PFSK-1 (cell line): ENCODE results near the gene CTU1.

ENCODE experiments used
- POLR2AphosphoS5 ChIP-seq: IDR thresholded peaks from 2 replicates; pipeline ENCODE4 v1.6.1; 2012; ENCODE audit warnings: low read depth, mild to moderate bottlenecking, control low read depth, low read length, moderate library complexity
- TAF1 ChIP-seq: IDR thresholded peaks from 2 replicates; pipeline ENCODE4 v1.6.1; 2012; ENCODE audit warnings: low read length, control low read depth, borderline replicate concordance; ENCODE audit not compliant: insufficient read depth
- TF ChIP-seq, protein P1 (sequence below), 2 experiments: IDR thresholded peaks; 2 replicates each; pipeline versions ENCODE4 v1.6.1 to v1.8.0; 2011 to 2012; ENCODE audit warnings: low read depth in 2 of 2, low read length in 2 of 2, control low read depth in 1 of 2, inconsistent platforms in 1 of 2, mild to moderate bottlenecking in 1 of 2, moderate library complexity in 1 of 2; ENCODE audit not compliant: insufficient read depth in 1 of 2

DNA sequence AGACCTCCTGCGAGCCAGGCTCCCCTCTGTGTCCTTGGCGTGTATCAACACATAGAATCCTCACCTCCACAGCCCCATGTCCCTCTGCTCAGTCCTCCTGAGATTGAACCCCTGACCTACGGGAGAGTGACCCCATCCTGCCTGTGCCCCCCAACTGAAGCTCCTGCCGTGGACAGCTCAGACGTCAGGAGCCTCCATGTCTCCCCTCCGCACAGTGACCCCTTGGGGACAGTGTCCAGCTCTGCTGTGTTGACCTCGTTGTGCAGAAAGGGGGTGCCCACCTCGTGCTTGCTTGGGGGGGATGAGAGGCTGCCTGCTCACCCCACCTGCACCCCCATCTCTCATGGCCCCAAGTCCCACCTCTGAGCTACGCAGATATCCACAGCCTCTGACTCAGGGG lies 16.0 kb upstream of the CTU1 start:
- no peak for TF ChIP-seq TAF1
- TF ChIP-seq, protein P1, sequence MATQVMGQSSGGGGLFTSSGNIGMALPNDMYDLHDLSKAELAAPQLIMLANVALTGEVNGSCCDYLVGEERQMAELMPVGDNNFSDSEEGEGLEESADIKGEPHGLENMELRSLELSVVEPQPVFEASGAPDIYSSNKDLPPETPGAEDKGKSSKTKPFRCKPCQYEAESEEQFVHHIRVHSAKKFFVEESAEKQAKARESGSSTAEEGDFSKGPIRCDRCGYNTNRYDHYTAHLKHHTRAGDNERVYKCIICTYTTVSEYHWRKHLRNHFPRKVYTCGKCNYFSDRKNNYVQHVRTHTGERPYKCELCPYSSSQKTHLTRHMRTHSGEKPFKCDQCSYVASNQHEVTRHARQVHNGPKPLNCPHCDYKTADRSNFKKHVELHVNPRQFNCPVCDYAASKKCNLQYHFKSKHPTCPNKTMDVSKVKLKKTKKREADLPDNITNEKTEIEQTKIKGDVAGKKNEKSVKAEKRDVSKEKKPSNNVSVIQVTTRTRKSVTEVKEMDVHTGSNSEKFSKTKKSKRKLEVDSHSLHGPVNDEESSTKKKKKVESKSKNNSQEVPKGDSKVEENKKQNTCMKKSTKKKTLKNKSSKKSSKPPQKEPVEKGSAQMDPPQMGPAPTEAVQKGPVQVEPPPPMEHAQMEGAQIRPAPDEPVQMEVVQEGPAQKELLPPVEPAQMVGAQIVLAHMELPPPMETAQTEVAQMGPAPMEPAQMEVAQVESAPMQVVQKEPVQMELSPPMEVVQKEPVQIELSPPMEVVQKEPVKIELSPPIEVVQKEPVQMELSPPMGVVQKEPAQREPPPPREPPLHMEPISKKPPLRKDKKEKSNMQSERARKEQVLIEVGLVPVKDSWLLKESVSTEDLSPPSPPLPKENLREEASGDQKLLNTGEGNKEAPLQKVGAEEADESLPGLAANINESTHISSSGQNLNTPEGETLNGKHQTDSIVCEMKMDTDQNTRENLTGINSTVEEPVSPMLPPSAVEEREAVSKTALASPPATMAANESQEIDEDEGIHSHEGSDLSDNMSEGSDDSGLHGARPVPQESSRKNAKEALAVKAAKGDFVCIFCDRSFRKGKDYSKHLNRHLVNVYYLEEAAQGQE (IDR thresholded peaks at IDR 0.05; ENCODE audit: insufficient read depth in 1 of 2, low read depth in 2 of 2, low read length in 2 of 2), result no peak
- TF ChIP-seq POLR2AphosphoS5, result no peak
